ENCODE data around the gene VSIG10.

DNA sequence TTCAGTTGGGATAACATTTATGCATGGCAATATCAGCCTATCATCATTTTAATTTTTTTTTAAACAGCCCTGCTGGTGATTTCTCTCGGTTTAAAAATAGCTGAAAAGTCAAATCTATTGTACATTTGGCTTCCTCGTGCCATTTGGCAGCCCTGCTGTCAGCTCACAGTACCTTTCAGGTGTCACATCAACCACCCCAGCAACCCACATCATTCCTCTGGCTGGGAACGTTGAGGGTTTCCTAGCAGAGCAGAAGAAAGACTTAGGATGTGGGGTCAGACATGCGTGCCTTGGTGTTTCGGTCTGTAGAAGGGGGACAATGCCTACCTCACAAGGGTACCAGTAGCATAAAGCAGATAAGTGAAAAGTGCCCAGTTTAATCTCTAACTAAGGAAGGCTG lies 47.9 kb upstream of the VSIG10 start:
- TF ChIP-seq, protein P1, sequence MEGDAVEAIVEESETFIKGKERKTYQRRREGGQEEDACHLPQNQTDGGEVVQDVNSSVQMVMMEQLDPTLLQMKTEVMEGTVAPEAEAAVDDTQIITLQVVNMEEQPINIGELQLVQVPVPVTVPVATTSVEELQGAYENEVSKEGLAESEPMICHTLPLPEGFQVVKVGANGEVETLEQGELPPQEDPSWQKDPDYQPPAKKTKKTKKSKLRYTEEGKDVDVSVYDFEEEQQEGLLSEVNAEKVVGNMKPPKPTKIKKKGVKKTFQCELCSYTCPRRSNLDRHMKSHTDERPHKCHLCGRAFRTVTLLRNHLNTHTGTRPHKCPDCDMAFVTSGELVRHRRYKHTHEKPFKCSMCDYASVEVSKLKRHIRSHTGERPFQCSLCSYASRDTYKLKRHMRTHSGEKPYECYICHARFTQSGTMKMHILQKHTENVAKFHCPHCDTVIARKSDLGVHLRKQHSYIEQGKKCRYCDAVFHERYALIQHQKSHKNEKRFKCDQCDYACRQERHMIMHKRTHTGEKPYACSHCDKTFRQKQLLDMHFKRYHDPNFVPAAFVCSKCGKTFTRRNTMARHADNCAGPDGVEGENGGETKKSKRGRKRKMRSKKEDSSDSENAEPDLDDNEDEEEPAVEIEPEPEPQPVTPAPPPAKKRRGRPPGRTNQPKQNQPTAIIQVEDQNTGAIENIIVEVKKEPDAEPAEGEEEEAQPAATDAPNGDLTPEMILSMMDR (conservative IDR thresholded peaks at IDR 0.05 in 1 of 2, IDR thresholded peaks at IDR 0.05 in 1 of 2; ENCODE audit: low read depth in 1 of 2, low read length in 2 of 2), result no peak
- TF ChIP-seq EZH2 (IDR thresholded peaks at IDR 0.05; ENCODE audit: low read length, missing control alignments), result no peak
